Stomach smooth muscle (tissue), 2 donors: ENCODE data around the gene TPP1.

ENCODE experiments used
- H3K27ac ChIP-seq: one replicate; pipeline ENCODE4 v1.7.0; 2013; ENCODE audit warnings: mild to moderate bottlenecking, low read length, inconsistent platforms
- H3K27me3 ChIP-seq, 2 donors: one replicate each; pipeline ENCODE4 v1.7.0; 2013; ENCODE audit warnings: low read length in 2 of 2; ENCODE audit not compliant: insufficient read depth in 2 of 2, control insufficient read depth in 1 of 2
- H3K36me3 ChIP-seq, 2 donors: one replicate each; pipeline ENCODE4 v1.7.0; 2013; ENCODE audit warnings: low read length in 2 of 2; ENCODE audit not compliant: control insufficient read depth in 2 of 2, insufficient read depth in 2 of 2
- H3K4me1 ChIP-seq: one replicate; pipeline ENCODE4 v1.7.0; 2013; ENCODE audit warnings: low read length; ENCODE audit not compliant: control insufficient read depth, insufficient read depth
- H3K4me3 ChIP-seq, 2 donors: one replicate each; pipeline ENCODE4 v1.7.0; 2013; ENCODE audit warnings: low read length in 2 of 2
- H3K9ac ChIP-seq, 2 donors: one replicate each; pipeline ENCODE4 v1.7.0; 2013; ENCODE audit warnings: low read length in 2 of 2, mild to moderate bottlenecking in 1 of 2
- H3K9me3 ChIP-seq, 2 donors: one replicate each; pipeline ENCODE4 v1.7.0; 2013; ENCODE audit warnings: low read length in 2 of 2; ENCODE audit not compliant: control insufficient read depth in 2 of 2
- donor health status: healthy.
- donor health status: Pancreatic carcinoma.

Gene TPP1

GRCh38 chr11:6616596-6617250, 2.5 kb downstream of the TPP1 start:
- Histone ChIP-seq H3K4me1 (peaks cover 45% of the 10 kb centered on the region), H3K9me3 (no peaks in the 10 kb centered on the region), H3K36me3 (peaks cover 22 to 23% of the 10 kb centered on the region in 2 donors), H3K9ac (no peak overlapping the region), H3K27ac (peak overlapping the region; percentile 31), H3K4me3 (no peak overlapping the region), H3K27me3 (no peaks in the 10 kb centered on the region)

GRCh38 chr11:6615882-6616585, 3.2 kb downstream of the TPP1 start:
- peak overlapping the region; percentile 37 for H3K27ac ChIP-seq
- no peak overlapping the region for H3K9ac ChIP-seq
- H3K4me1 ChIP-seq: peaks cover 52% of the 10 kb centered on the region
- H3K4me3 ChIP-seq: no peak overlapping the region
- H3K36me3 ChIP-seq: peaks cover 25 to 26% of the 10 kb centered on the region in 2 donors
- no peaks in the 10 kb centered on the region for H3K9me3 ChIP-seq
- no peaks in the 10 kb centered on the region for H3K27me3 ChIP-seq

GRCh38 chr11:6615046-6615445, 4.2 kb downstream of the TPP1 start:
- Histone ChIP-seq H3K4me1 (peaks cover 62% of the 10 kb centered on the region), H3K27ac (peak overlapping the region; percentile 100), H3K27me3 (no peaks in the 10 kb centered on the region), H3K36me3 (peaks cover 35 to 36% of the 10 kb centered on the region in 2 donors), H3K9me3 (no peaks in the 10 kb centered on the region), H3K9ac (no peak overlapping the region), H3K4me3 (no peak overlapping the region)

- H3K9ac ChIP-seq: no peak overlapping the region
- H3K27me3 ChIP-seq: no peaks in the 10 kb centered on the region
- peaks cover 63% of the 10 kb centered on the region for H3K4me1 ChIP-seq
- H3K9me3 ChIP-seq: no peaks in the 10 kb centered on the region
- H3K36me3 ChIP-seq: peaks cover 41 to 42% of the 10 kb centered on the region in 2 donors
- H3K27ac ChIP-seq: peak overlapping the region; percentile 100
- no peak overlapping the region for H3K4me3 ChIP-seq
Measured at GRCh38 chr11:6614446-6614845, 4.8 kb downstream of the TPP1 start.

GRCh38 chr11:6613496-6613895, 5.7 kb downstream of the TPP1 start:
- Histone ChIP-seq H3K9me3 (no peaks in the 10 kb centered on the region), H3K27me3 (no peaks in the 10 kb centered on the region), H3K27ac (peak overlapping the region; percentile 100), H3K9ac (peak overlapping the region; percentile 68 to 97), H3K4me1 (peaks cover 64% of the 10 kb centered on the region), H3K4me3 (peak overlapping the region in 1 of 2 donors; percentile 83), H3K36me3 (peaks cover 51 to 52% of the 10 kb centered on the region in 2 donors)

DNA sequence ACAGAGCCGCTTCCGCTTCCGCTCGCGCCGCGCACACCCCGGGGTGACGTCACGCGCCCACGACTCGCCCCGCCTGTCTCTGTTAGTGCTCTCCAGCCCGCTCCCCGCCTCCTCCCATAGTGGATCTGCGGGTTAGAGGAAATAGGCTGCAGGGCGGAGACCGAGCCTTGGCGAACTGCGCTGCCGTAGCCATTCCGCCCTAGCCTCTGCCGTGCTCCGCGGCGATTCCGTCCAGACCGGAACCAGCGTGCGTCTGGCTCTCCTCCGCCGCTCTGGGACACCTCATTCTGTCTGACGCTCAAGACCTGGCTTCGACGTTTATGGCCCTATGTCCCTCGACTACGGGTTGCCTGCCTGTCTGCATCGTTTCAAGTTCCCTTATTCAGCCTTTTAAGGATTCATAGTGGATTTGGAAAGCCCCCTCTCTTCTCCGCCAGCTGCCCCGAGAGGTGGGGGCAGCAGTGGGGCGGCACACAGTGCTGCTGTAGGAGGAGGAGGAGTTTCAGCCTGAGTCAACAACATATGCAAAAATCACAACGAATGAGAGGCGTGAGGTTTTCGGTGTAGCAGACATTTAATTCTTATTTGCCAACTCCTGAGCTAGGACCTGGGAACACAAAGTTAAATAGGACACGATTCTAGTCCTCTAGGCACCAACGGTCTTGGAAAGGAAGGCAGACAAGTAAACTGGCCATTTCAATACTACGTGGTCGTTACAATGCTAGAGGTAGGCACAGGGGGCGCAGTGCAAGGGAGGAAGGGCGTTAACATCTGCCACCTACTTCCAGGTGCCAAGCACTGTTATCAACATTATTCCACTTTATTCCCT, 6.8 kb downstream of the TPP1 start, which contains the start of gene TAF10:
TSS of gene TAF10 (minus strand) at position 4 of the 829 bp plus-strand sequence. CDS start 27 bp downstream, outside the sequence.
- peak within 1 kb of the TSS; percentile 68 to 97 for H3K9ac ChIP-seq
- H3K36me3 ChIP-seq: peaks cover 61 to 62% of the 10 kb centered on the region in 2 donors
- H3K4me1 ChIP-seq: peaks cover 66% of the 10 kb centered on the region
- no peaks in the 10 kb centered on the region for H3K9me3 ChIP-seq
- H3K27me3 ChIP-seq: no peaks in the 10 kb centered on the region
- H3K27ac ChIP-seq: peak within 1 kb of the TSS; percentile 100
- H3K4me3 ChIP-seq: peak within 1 kb of the TSS; percentile 80 to 83

GRCh38 chr11:6611963-6612212, 7.3 kb downstream of the TPP1 start:
- peaks cover 62% of the 10 kb centered on the region for H3K4me1 ChIP-seq
- H3K9me3 ChIP-seq: no peaks in the 10 kb centered on the region
- peak overlapping the region; percentile 63 to 83 for H3K4me3 ChIP-seq
- peak overlapping the region; percentile 100 for H3K27ac ChIP-seq
- H3K36me3 ChIP-seq: peaks cover 61 to 63% of the 10 kb centered on the region in 2 donors
- H3K27me3 ChIP-seq: no peaks in the 10 kb centered on the region
- peak overlapping the region; percentile 65 to 97 for H3K9ac ChIP-seq

DNA sequence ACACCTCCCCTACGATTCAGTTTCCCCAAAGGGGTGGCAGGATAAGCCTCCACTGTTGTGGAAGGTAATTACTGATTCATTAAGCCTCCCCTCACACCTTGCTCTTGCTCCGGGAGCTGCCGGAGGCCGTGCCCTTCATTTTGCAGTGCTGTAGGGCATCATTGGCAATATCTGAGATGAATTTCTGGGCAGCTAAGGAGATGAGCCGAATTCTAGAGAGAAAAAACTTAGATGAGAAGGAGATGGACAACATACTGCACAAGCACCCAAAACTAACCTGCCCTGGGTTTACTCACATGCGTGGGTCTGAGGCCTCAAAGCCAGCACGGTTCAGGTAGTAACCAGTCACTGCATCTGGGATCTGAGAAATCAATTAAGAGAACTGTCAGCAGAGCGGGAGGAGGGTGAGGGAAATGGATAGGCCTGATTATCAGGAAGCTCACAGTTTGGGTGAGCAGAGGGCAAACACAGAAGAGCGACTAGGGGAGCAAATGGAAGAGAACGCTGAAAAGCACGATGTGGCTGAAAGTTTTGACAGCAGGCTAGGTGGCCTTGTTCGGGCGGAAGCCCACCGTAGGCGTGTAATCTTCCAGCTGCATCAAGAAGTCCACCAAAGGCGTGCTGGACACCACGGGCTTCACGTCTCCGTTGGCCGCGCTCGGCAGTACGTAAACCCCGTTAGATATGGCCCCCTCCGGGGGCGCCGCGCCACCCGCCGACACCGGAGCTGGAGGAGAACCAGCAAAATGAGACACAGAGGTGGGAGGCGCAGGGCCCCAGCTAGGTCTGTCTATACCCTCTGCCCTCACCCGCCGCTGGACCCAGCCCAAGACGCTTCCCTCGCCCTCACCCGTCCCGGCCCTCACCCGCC, 7.9 kb downstream of the TPP1 start:
- Histone ChIP-seq H3K9ac (peak overlapping the region; percentile 65 to 97), H3K4me1 (peaks cover 67% of the 10 kb centered on the region), H3K36me3 (peaks cover 55 to 58% of the 10 kb centered on the region in 2 donors)

DNA sequence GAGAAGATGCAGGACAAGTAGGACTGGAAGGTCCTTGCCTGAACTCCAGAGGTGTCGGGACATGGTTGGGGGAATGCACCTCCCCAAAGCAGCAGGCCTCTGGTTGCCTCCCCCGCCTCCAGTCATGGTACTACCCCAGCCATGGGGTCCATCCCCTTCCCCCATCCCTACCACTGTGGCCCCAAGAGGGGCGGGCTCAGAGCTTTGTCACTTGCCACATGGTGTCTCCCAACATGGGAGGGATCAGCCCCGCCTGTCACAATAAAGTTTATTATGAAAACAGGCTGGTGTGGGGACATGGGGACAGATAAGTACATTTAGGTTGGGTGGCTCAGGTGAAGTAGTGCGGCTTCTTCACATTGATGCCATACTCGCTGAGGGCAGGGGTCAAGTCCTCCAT, 8.6 kb downstream of the TPP1 start:
- Histone ChIP-seq H3K36me3 (peaks cover 49 to 51% of the 10 kb centered on the region in 2 donors), H3K9me3 (no peaks in the 10 kb centered on the region), H3K4me1 (peaks cover 73% of the 10 kb centered on the region), H3K27me3 (no peaks in the 10 kb centered on the region), H3K9ac (peak overlapping the region; percentile 65 to 97), H3K27ac (peak overlapping the region; percentile 100), H3K4me3 (peak overlapping the region; percentile 63 to 83)

More for the DNA sequence above, 7.9 kb downstream of the TPP1 start:
- peak overlapping the region; percentile 63 to 83 for H3K4me3 ChIP-seq
- peak overlapping the region; percentile 100 for H3K27ac ChIP-seq
- H3K9me3 ChIP-seq: no peaks in the 10 kb centered on the region
- H3K27me3 ChIP-seq: no peaks in the 10 kb centered on the region

GRCh38 chr11:6609502-6610015, 9.7 kb downstream of the TPP1 start:
- peaks cover 41 to 42% of the 10 kb centered on the region in 2 donors for H3K36me3 ChIP-seq
- peak overlapping the region; percentile 100 for H3K27ac ChIP-seq
- no peaks in the 10 kb centered on the region for H3K27me3 ChIP-seq
- peaks cover 75% of the 10 kb centered on the region for H3K4me1 ChIP-seq
- no peaks in the 10 kb centered on the region for H3K9me3 ChIP-seq
- peak overlapping the region; percentile 12 to 15 for H3K4me3 ChIP-seq
- H3K9ac ChIP-seq: peak overlapping the region; percentile 1 to 53
